ENCODE data around the gene TMEM217.

DNA sequence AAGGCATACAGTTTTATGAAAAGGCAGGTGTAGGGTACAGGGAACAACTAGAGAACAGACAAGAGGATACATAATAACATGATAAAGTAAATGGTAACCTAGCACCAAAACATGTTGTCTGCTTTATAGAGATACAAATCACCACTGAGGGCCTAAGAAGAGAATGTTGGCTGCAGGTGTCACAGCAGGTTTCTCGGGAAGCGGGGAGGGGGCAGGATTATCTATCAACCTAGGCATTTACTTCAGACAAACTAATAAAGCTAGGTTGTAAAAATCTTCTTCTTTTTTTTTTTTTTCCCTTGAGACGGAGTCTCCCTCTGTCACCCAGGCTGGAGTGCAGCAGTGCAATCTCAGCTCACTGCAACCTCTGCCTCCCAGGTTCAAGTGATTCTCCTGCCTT, 65.3 kb downstream of the TMEM217 start:
- TF ChIP-seq, protein P1, sequence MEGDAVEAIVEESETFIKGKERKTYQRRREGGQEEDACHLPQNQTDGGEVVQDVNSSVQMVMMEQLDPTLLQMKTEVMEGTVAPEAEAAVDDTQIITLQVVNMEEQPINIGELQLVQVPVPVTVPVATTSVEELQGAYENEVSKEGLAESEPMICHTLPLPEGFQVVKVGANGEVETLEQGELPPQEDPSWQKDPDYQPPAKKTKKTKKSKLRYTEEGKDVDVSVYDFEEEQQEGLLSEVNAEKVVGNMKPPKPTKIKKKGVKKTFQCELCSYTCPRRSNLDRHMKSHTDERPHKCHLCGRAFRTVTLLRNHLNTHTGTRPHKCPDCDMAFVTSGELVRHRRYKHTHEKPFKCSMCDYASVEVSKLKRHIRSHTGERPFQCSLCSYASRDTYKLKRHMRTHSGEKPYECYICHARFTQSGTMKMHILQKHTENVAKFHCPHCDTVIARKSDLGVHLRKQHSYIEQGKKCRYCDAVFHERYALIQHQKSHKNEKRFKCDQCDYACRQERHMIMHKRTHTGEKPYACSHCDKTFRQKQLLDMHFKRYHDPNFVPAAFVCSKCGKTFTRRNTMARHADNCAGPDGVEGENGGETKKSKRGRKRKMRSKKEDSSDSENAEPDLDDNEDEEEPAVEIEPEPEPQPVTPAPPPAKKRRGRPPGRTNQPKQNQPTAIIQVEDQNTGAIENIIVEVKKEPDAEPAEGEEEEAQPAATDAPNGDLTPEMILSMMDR (IDR thresholded peaks at IDR 0.05; ENCODE audit: low read length): no peak
- no peak for TF ChIP-seq EZH2 (optimal IDR thresholded peaks at IDR 0.05; ENCODE audit: low read depth, low read length)

Measured in MM.1S (cell line).